ENCODE results near the gene AHCYL1.

- TF ChIP-seq, protein P1, sequence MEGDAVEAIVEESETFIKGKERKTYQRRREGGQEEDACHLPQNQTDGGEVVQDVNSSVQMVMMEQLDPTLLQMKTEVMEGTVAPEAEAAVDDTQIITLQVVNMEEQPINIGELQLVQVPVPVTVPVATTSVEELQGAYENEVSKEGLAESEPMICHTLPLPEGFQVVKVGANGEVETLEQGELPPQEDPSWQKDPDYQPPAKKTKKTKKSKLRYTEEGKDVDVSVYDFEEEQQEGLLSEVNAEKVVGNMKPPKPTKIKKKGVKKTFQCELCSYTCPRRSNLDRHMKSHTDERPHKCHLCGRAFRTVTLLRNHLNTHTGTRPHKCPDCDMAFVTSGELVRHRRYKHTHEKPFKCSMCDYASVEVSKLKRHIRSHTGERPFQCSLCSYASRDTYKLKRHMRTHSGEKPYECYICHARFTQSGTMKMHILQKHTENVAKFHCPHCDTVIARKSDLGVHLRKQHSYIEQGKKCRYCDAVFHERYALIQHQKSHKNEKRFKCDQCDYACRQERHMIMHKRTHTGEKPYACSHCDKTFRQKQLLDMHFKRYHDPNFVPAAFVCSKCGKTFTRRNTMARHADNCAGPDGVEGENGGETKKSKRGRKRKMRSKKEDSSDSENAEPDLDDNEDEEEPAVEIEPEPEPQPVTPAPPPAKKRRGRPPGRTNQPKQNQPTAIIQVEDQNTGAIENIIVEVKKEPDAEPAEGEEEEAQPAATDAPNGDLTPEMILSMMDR (IDR thresholded peaks at IDR 0.05; ENCODE audit: poor library complexity) = no peak
- TF ChIP-seq EZH2phosphoT487 (IDR thresholded peaks at IDR 0.05; ENCODE audit: low read depth, severe bottlenecking, unreplicated experiment) (no peak), EZH2 (IDR thresholded peaks at IDR 0.05; ENCODE audit: borderline replicate concordance) (no peak)
These were observed 6.7 kb upstream of the AHCYL1 start for GRCh38 chr1:109977657-109978378.

Measured in hepatocyte (in vitro differentiated cells).